Activated CD4-positive, alpha-beta T cell treated with anti-CD3 and anti-CD28 coated beads, Interleukin-2, Interleukin-4, amounts not matched to agents 100 ng/mL and 50 ng/mL, durations not matched to agents 16 hours and 8 hours (primary cell): ENCODE data around the gene TMEM63B.
"Not testable (repeated sequence)": the region's sequence is repeated elsewhere in the genome, so short reads cannot be mapped to it uniquely, and the experiment has no call there.

Experiments
- DNase-seq: peaks from one replicate; pipeline ENCODE4 v3.0.0-alpha.2; 2020; ENCODE audit warnings: low spot score

TMEM63B gene

DNA sequence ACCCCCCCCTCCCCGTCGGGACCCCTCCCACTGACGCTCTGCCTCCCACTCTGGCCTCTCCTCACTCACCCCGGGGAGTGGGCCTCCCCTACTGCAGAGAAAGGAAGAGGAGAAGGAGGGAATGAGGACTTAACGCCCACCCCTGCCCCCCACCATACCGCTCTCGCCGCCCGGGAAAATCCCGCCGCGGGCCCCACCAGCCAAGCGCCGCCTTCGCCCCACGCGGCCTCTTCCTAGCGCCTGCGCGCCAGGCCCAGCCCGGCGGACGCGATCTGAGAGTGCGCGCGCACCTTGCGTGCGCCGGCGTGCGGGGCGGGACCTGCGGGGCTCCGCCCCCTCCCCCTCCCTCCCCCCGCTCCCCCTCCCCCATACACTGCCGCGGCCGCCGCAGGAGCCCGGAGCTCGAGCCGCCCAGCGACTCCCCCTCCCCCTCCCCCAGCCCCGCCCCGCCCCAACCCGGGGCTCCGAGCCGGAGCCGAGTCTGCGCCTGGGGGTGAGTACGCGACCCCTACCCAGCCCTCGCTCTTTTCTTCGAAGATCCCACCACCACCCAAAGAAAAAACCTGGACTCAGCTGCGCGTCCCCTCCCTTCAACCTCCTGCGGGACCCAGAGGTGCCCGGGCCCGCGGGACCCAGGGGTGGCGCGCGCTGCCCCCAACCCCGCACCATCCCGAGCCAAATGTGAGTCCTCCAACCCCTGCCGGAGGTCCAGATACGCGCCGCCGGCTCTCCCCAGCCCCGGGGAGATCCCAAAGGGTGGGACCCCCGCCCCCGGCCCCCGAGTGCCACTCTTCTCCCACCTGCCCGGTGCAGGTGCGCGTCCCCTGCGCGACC, at the start of gene TMEM63B, which contains the start of gene MRPL14:
Gene TMEM63B, plus strand, starts transcription at position 369 of the 834 bp plus-strand sequence. CDS start 7,031 bp downstream, outside the sequence.
Gene MRPL14, minus strand, starts transcription at position 267 of the 834 bp plus-strand sequence. CDS start 10,841 bp downstream, outside the sequence.
- DNase-seq = peak; percentile 89

DNA sequence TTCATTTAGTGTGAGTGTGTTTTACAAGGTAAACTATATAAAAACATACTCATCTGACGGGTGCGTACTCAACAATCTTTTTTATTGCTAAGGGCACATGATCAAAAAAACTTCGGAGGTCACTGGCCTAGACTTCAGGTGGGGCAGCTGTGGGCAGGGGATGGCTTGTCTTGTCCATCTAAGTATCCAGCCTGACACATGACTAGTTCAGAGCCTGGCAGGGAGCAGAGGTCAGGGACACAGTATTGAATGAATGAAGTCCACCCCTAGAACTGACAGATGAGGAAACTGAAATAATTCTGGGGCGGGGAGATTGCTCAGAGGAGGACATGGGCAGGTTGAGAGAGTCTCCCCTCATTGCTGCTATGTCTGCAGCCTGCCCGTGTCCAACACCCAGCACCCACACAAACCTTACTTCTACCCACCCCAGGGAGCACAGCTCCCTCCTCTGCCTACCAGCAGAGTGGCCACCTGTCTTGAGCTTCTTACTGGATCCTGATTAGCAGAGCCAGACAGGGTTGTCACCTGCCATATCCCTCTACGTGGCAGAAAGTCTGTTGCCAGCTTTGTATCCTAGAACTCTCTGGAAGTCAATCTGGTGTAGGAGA, 49.0 kb upstream of the TMEM63B start:
- no peak for DNase-seq

DNA sequence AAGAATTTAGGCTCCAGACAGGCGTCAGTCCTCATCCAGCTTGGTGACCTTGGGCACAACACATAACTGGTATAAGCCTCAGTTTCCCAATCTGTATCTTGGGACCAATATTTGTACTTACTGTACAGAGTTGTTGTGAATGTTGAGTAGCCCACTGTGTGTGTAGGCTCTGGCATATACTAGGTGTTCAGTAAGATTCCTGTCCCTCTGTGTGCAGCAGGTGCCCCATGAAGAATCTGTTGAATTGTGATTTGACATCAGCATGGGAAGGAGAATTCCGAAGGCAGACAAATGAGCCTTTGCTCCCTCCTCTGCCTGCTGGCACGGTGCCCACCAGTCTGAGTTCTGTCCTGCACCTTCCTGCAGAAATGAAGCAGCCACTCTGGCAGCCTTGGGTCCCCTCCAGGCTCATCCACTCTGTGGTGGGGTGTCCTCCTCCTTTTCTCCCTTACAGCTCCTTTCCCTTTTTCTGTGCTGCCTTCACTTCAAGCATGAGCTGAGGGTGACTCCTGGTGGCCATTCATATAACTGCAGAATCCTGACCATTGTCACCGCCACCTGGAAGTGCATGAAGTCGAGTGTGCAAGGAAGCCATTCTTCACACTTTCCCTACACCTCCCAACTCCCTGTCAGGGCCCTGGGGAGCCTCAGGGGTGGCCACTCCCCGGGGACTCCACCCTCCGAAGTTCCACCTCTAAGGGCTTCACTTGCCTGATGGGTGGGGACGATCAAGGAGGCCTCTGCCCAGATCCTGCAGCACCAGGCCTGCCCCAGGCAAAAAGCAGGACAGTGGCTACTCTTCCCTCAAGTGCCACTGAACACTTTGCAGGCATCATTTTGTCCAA, 48.3 kb upstream of the TMEM63B start:
- DNase-seq = peak; percentile 78

DNA sequence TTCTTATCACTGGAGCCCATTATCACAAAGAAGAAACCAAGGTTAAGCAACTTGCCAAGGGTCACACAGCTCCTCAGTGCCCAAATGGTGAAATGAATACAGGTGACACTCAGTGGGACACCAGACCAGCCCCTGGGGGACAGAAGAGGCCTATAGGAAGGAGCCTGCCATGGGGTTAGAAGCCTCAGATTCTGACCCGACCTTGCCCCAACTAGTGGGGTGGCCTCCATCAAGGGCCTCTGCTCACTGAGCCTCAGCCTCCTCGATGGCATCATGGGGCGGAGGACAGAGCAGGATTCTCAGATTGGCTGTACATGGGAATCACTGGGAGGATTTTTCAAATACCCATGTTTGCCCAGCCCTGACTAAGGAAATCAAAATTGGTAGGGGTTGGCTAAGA, 47.7 kb upstream of the TMEM63B start:
- DNase-seq = no peak

DNA sequence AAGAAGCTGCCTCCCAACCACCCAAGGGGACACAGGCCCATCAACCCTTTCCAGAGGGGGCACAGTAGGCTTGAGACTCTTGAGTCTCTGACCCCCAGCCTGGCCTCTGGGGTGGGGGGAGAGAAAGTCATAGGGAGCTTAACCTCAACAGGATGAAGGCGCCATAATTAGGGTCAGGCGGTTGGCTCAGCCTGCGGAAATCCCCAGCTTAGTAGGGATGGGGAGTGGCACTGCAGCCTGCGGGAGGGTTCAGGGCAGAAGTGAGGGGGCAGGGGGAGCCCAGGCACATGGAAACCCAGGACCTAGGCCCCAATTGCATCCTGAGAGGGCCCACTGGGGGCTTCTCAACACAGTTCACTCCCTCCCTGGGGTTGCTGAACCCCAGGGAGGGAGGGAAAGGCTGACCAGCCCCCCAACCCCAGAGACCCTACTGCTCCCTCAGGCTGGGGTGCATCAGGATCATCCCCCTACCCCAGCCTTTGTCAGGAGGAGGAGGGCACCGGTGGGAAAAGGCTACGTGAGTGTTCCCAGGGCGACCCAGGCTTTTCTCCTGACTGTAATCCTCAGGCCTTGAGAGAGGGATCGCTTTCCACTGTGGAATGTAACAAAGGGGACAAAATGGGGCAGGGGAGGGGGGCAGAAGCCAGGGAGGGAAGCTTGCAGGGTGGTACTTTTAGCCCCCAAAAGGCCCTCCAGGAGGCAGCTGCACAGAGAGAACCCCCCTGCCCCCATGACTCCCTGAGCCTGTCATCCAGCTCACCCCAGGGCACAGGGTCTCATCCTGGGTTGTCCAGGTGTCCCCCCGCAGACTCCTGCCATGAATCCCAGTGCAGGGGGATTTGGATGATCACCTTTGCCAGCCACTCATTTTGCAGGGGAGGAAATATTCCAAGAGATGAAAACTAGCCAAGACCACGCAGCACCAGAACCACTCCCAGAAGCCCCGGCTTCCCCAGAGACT, 46.5 kb upstream of the TMEM63B start:
- DNase-seq = peak; percentile 11

DNA sequence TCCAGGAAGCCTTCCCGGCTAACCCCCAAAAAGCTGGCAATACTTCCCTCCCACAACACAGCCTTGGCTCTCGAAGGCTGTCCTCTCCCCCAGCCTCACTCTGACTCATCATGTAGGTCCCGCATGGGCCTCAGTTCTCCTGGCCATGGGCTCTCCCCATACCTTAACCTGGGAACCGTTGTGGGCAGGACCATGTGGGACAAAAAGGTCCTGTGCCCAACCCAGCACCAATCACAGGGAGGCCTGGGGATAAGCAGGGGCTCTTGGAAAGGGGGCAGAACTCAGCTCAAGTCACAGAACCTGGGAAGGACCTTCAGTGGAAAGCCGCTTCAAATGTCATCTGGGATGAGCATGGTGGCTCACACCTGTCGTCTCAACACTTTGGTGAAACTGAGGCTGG, 45.6 kb upstream of the TMEM63B start:
- no peak for DNase-seq

DNA sequence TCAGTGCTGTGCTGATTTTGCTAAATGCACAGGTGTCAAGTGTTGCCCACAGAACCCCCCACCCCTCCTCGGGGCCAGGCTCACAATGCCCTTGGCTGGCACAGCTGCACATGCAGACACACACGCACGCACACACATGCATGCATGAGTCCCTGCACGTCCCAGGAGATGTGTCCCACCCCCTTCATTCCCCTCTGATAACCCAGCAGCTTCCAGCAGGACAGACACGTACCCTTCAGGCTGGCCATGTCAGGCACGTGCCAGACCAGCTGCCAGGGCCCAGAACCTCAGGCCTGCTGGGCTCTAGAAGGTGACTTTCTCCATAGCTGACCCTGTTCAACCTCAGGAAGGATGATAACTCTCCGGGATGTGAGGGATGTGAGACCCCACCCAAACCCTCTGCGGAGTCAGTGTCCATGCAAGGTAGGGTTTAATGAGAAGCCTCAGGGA, 44.5 kb upstream of the TMEM63B start:
- no peak for DNase-seq

DNA sequence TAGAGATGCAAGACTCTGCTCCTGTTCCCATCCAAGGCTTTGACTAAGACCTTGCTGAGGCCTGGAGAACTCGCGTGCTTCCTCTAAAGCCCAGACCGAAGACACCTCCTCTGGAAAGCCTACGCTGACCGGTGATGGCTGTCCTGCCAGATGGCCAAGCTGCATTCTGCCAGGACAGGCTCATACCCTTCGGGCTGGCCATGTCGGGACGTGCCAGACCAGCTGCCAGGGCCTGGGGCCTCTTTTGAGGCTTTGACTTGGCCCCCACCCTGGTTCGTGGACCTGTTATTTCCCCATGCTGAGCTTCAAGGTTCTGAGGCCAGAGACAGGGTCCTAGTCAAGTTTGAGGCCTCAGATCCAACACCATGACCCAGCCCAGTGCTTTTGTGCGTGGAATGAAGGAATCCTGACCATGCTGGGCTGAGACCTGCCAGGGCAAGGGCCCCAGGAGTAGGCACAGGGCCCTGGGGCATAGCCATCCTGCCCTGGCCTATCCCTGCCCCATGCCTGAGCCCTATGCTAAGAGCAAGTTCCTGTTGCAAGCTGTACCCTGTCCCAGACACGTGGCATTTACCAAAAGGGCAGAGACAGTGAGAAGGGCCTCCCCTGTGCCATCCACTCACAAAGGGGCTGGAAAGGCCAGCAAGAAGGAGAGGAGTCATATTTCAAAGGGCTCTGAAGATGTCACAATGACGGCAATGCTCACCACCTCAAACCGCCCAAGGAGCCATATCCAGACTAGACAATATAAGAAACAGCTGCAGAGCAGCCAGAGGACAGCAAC, 42.9 kb upstream of the TMEM63B start:
- DNase-seq = no peak

DNA sequence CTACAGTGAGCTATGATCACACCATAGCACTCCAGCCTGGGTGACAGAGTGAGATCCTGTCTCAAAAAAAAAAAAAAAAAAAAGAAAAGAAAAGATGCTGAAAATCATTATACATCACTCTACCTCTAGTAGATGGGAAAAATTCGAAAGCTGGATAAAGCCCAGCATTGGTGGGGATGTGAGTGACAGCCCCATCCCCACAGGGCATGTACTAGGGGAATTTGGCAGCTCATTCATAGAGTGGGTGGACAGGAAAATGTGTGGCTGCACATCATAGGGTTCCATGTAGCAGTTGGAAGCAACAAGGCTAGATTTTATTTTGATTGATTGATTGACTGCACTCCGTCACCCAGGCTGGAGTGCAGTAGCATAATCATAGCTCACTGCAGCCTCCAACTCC, 42.1 kb upstream of the TMEM63B start:
- no peak for DNase-seq

DNA sequence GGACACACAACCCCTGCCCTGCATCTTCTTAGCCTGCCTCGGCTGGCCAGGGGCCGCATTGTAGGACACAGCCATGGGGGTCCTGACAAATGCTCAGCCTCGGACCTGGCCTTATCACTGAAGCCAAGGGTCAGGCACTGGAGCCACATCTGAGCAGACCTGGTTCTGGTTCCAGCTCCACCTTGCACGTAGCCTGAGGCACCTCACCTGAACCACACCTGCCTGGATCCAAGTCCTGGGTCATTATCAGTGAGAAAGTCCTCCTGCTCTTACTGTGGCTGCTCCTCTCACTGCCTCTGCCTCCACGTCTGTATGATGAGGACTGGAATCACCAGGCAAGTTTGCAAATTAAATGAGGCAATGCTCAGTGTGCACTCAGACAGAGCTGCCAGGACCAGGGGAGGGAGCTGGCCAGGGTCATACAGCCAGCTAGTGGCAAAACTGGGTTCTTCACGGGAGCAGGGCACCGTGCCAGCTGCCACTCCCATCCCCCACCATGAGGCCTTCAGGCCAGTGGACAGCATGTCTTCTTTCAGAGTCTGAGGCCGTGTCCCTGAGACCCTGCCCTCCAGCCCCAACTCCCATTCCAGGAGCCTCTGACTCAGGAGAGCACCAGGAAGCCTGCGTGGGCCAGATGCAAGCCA, 40.3 kb upstream of the TMEM63B start:
- DNase-seq = no peak

DNA sequence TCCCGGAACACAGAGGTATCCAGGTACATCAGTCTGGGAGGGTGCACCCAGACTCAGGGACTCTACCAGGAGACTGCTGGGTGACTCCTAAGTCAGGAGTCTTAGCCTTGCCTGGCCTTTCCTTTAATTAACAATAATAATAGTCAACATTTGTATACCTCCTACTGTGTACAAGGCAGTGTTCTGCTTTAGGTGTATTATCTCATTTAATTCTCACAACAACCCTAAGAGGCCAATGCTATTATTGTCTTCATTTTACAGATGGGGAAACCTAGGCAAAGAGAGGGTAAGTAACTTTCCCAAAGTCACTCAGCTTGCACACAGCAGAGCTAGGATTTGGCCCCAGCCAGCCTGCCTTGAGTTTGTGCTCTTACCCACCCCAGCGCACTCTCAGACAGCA, 39.7 kb upstream of the TMEM63B start:
- DNase-seq = no peak

DNA sequence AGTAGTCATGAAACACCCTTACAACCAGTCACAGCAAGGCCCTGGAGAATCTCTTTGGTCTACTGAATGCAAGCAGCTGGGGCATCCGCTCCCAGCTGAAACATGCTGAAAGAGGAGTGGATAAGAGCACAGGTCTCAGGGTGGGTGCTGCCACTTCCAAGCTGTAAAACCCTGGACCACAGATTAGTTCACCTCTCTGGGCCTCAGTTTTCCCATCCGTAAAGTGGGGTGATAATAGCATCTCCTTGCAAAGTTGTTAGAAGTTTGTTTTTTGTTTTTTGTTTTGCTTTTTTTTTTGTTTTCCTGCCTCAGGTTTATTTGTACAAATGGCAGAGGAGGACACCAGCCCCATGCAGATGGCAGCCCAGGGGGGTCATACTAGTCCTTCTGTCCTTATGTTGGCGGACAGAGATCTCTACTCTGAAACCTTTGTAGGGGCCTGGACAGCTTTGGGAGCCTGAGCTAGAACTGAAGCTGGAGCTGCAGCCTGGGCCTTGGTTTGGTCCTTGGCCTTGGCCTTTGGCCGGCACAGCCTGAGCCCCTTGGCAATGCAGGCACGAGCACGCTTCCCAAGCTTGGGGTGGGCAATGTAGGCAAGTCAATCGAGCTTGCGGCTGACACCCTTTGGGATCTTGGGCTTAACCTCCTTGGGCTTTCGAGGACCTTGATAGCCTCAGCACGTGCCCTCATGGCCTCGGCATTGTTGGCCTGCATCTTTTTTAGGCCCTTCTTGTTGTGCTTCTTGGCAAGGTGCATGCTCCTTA, 38.3 kb upstream of the TMEM63B start:
- no peak for DNase-seq

DNA sequence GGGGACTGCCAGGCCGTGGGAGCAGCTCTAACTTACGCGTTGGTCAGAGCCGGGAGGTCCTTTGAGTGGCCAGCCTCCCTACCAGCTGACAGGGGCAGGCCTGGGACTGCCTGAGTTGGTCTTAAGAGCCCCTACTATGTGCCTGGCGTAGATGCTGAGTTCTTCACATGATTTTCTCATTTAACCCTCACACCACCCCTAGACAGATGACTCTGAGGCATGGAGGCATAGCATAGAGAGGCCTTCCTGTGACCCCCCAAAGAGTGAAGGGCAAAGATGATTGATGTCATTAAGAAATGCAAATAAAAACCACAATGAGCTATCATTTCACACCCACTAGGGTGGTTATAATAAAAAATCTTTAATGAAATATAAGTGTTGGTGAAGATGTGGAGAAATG, 36.9 kb upstream of the TMEM63B start:
- DNase-seq = no peak

DNA sequence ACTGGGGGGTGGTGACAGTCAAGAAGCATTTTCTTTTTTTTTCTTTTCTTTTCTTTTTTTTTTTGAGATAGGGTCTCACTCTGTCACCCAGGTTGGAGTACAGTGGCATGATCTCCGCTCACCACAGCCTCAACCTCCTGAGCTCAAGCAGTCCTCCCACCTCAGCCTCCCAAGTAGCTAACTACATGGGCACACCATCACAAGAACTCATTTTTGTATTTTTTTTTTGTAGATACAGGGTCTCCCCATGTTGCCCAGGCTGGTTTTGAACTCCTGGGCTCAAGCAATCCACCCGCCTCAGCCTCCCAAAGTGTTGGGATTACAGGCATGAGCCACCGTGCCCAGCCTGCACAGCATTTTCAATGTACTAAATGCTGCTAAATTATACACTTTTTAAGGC, 36.0 kb upstream of the TMEM63B start:
- not testable (repeated sequence) for DNase-seq

DNA sequence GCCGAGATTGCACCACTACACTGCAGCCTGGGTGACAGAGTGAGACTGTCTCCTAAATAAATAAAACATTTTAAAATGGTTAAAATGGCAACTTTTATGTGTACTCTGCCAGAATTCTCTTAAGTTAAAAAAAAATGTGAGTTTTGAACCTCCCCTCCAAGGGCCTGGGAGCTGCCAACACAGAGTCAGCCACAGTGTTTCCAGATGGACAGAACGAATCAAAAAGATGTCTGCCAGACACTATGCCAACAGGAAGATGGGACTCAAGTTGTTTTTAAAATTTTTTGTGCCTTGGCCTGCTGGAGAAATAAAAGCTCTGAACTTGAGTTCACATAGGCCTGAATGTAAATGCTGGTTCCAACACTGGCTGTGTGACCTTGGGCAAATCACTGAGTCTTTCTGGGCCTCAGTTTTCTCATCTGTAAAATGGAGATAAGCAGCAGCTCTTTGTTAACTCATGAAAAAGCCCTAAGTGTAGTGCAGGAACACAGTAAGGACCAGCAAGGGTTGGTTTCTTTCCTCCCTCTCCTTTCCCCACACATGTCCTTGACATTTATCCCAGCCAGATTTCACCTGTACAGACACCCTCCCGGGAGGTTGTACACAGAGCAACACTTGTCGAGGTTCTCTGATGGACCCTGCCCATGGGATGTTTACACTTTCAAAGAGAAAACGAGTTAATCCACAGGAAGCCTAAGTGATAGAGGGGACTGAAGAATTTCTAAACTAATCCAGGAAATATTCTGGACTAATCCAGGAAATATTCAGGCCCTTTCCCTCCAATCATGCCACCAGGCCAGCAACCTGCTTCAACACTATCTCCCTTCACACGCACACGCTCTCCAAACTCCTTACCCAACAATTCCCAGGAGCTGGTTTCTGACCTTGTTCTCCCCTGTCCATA, 35.1 kb upstream of the TMEM63B start:
- no peak for DNase-seq

DNA sequence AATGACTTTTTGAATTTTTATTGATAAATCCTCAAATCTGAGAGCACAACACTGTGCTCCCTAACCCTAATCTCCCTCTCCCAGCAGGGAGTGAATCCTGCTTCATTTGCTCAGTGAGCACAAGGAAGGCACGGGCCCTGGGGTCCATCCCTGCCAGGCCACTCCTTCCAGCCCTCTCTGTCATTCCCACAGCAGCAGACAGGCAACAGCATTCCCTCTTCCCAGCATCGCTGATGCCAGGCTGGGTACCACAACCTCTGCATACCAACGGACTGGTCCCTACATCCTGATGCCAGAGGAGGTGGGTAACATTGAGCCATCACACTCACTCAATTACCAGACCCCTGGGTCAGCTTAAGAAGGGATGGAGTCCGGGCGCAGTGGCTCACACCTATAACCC, 34.3 kb upstream of the TMEM63B start:
- DNase-seq = no peak

DNA sequence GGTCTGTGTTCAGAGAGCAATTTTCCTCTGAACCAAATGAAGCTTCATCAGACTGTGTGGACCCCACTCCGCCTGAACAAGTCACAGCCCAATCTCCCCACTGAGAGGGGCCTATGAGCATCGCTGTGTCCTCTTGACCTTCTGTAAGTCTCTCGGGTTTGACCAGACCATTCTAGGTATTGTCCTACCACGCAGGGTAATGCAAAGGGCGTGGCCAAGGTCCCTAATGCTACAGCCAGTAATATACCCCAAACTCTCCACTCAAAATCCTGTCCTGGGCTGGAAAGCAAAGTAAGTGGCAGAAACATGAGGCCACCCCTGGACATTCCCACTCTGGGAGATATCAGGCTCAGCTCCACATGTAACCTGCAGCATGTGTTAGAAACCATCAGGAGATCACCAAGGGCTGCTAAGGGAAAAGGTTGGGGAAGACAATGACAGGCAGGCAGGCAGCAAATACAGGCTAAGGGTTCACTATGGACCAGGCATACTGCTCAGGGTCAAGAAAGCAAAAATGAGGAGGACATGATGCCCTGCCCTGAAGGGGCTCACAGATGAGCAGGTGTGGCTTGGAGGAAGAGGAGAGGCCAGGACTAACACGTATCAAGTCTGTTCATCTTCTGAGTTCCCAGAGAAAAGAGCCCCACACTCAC, 33.5 kb upstream of the TMEM63B start:
- no peak for DNase-seq
